CD4-positive, alpha-beta T cell (primary cell): Measurements from ENCODE around the gene ASB4. TPM values are rescaled to one million over a fixed set of nuclear protein-coding genes. Genes with fewer than 3 reads are reported as not detected.

Experiments used
- ATAC-seq: fragments of 200-7000 bp; cut with Tn5 transposase; one replicate; pipeline ENCODE4 v1.10.0; 2022; ENCODE audit warnings: mild to moderate bottlenecking; ENCODE audit not compliant: poor library complexity
- CTCF ChIA-PET: fragments of 350-600 bp; sonication (Branson Sonifier 250); formaldehyde crosslinking; loops from one replicate; lab custom pipeline; 2021; ENCODE audit warnings: antibody characterized with exemption, inconsistent platforms; lab: Charles Lee
- POLR2A ChIA-PET: fragments of 350-600 bp; sonication (Branson Sonifier 250); formaldehyde crosslinking; loops from one replicate; lab custom pipeline; 2021; ENCODE audit warnings: antibody characterized with exemption, inconsistent platforms; lab: Charles Lee
- DNase-seq, 14 experiments: peaks; one replicate each; pipeline ENCODE4 v3.0.0-alpha.2; 2013 to 2020; ENCODE audit warnings: mixed read lengths in 2 of 14
- H3K27ac ChIP-seq, 2 donors: one replicate each; pipeline versions ENCODE4 v1.5.1 to v1.7.0; 2013; ENCODE audit warnings: low read length in 2 of 2, low read depth in 1 of 2, mild to moderate bottlenecking in 1 of 2
- H3K27me3 ChIP-seq, 2 experiments: 1 replicate in 1 of 2; 2 replicates in 1 of 2; pipeline versions ENCODE4 v1.6.1 to v1.7.0; 2013; ENCODE audit warnings: low read length in 2 of 2, control low read depth in 1 of 2, mild to moderate bottlenecking in 1 of 2, moderate library complexity in 1 of 2; ENCODE audit not compliant: insufficient read depth in 2 of 2, control insufficient read depth in 1 of 2
- H3K36me3 ChIP-seq: one replicate; pipeline ENCODE4 v1.6.1; 2013; ENCODE audit warnings: low read length, control low read depth; ENCODE audit not compliant: insufficient read depth
- H3K4me1 ChIP-seq: one replicate; pipeline ENCODE4 v1.6.1; 2013; ENCODE audit warnings: low read length, control low read depth; ENCODE audit not compliant: insufficient read depth
- H3K4me3 ChIP-seq: one replicate; pipeline ENCODE4 v1.5.1; 2013; ENCODE audit warnings: mild to moderate bottlenecking, low read length, moderate library complexity
- H3K9me3 ChIP-seq, 2 experiments: 1 replicate in 1 of 2; 2 replicates in 1 of 2; pipeline versions ENCODE4 v1.6.1 to v1.7.0; 2013; ENCODE audit warnings: low read length in 2 of 2, mild to moderate bottlenecking in 2 of 2, control low read depth in 1 of 2, moderate library complexity in 1 of 2; ENCODE audit not compliant: control insufficient read depth in 1 of 2, insufficient read depth in 1 of 2
- H3K27ac Mint-ChIP-seq: one replicate; pipeline ENCODE4 v1.8.0; 2020; ENCODE audit warnings: mixed read lengths
- H3K27me3 Mint-ChIP-seq: one replicate; pipeline ENCODE4 v1.8.0; 2021; ENCODE audit warnings: mixed read lengths
- H3K36me3 Mint-ChIP-seq: one replicate; pipeline ENCODE4 v1.8.0; 2021; ENCODE audit warnings: low read depth, mixed read lengths
- H3K4me1 Mint-ChIP-seq: one replicate; pipeline ENCODE4 v1.8.0; 2021; ENCODE audit warnings: low read depth, mixed read lengths
- H3K4me3 Mint-ChIP-seq: one replicate; pipeline ENCODE4 v1.8.0; 2020; ENCODE audit warnings: mild to moderate bottlenecking, mixed read lengths
- H3K9me3 Mint-ChIP-seq: one replicate; pipeline ENCODE4 v1.8.0; 2020; ENCODE audit warnings: mixed read lengths
- intact Hi-C, 2 experiments: fragments of 100-400 bp; cut with DNase I in 1 of 2; cut with micrococcal nuclease in 1 of 2; formaldehyde crosslinking; loops; one replicate each; pipeline versions ENCODE4 v1.15.1 to v1.9.0; 2023 to 2025; cut with DNase I, micrococcal nuclease
- total RNA-seq, 174 experiments: library from RNA in 2 of 174; stranded (reverse) in 2 of 174; gene quantifications; one replicate each; pipeline ENCODE4 v1.2.3 and lab custom pipeline; 2021 to 2026
- TF ChIP-seq, protein P1 (sequence below): fragments of 200-600 bp; IDR thresholded peaks from one replicate; pipeline ENCODE4 v1.8.0; 2022; ENCODE audit warnings: antibody characterized with exemption, mild to moderate bottlenecking

ASB4 gene
- total RNA-seq, 2 experiments from 2014 or later: not detected

DNA sequence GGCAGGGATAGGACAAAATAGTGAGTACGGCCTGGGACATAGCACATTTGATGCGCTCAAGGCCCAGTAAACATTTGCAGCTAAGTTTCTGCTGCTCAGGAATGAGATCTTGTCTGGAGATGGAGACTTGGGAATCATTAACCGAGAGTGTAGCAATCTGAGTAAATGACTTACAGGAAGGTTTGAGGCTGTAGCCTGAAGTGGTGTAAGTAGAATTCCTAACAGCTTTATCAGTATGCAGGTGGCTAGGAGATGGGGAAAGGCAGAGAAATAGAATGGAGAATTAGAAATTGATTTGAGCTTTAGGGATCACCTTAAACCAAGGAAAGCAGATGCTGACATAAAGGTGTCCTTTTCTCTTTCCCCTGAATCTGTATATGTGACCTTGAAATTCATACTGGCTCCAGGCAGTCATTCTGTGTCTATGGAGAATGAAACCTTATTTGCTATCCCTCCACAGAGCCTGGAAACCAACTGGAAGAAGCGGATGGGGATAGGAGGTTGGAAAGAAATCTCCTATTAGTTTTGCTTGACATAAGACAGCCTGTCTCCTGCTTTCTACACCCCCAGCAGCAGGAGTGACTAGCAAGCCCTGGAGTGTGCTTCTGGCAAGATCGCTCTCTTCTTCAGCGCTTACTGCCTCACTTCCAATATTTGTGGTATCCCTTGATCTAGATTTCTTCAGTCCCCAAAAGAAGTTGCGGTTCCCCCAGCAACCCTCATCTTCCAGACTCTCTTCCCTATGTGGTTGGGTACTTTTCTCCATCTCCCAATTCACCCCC lies 44.5 kb upstream of the ASB4 start:
- intact Hi-C loops: no loop called here

GRCh38 chr7:95444796-95445195 lies 40.9 kb upstream of the ASB4 start:
- no peaks in the 10 kb centered on the region for H3K9me3 ChIP-seq
- no peaks in the 10 kb centered on the region for H3K27me3 ChIP-seq
- H3K4me1 ChIP-seq: no peaks in the 10 kb centered on the region
- H3K27me3 Mint-ChIP-seq: no peaks in the 10 kb centered on the region
- intact Hi-C loops: no loop called here
- no peak overlapping the region for H3K4me3 Mint-ChIP-seq
- no peak overlapping the region for H3K27ac Mint-ChIP-seq
- ATAC-seq: no peak
- H3K36me3 ChIP-seq: no peaks in the 10 kb centered on the region
- no peak for DNase-seq
- H3K4me1 Mint-ChIP-seq: no peaks in the 10 kb centered on the region
- no peak overlapping the region for H3K27ac ChIP-seq
- CTCF ChIA-PET: interaction anchor here (0.6 kb wide), 1 partner anchor 32 kb away, joined by 3 read pairs; no protein-coding TSS in a partner anchor
- POLR2A ChIA-PET: interaction anchor here (1.0 kb wide), 1 partner anchor 10 kb away, joined by 3 read pairs; the partner anchor contains the start of gene PON2
- no peaks in the 10 kb centered on the region for H3K9me3 Mint-ChIP-seq
- no peak overlapping the region for H3K4me3 ChIP-seq
- TF ChIP-seq, protein P1, sequence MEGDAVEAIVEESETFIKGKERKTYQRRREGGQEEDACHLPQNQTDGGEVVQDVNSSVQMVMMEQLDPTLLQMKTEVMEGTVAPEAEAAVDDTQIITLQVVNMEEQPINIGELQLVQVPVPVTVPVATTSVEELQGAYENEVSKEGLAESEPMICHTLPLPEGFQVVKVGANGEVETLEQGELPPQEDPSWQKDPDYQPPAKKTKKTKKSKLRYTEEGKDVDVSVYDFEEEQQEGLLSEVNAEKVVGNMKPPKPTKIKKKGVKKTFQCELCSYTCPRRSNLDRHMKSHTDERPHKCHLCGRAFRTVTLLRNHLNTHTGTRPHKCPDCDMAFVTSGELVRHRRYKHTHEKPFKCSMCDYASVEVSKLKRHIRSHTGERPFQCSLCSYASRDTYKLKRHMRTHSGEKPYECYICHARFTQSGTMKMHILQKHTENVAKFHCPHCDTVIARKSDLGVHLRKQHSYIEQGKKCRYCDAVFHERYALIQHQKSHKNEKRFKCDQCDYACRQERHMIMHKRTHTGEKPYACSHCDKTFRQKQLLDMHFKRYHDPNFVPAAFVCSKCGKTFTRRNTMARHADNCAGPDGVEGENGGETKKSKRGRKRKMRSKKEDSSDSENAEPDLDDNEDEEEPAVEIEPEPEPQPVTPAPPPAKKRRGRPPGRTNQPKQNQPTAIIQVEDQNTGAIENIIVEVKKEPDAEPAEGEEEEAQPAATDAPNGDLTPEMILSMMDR: no peak
- H3K36me3 Mint-ChIP-seq: no peaks in the 10 kb centered on the region

More for the DNA sequence above, 44.5 kb upstream of the ASB4 start:
- Mint-ChIP-seq H3K4me3 (no peak overlapping the region), H3K27ac (no peak overlapping the region), H3K36me3 (no peaks in the 10 kb centered on the region), H3K9me3 (no peaks in the 10 kb centered on the region), H3K27me3 (no peaks in the 10 kb centered on the region), H3K4me1 (no peaks in the 10 kb centered on the region)
- H3K9me3 ChIP-seq: no peaks in the 10 kb centered on the region
- POLR2A ChIA-PET: no interaction called here
- H3K27me3 ChIP-seq: no peaks in the 10 kb centered on the region
- DNase-seq: no peak
- H3K36me3 ChIP-seq: no peaks in the 10 kb centered on the region
- no peaks in the 10 kb centered on the region for H3K4me1 ChIP-seq
- ATAC-seq: no peak
- no peak overlapping the region for H3K27ac ChIP-seq
- no peak overlapping the region for H3K4me3 ChIP-seq
- CTCF ChIA-PET: no interaction called here
- TF ChIP-seq, protein P1: no peak

GRCh38 chr7:95446618-95447017 lies 39.1 kb upstream of the ASB4 start:
- intact Hi-C loops: no loop called here
- H3K9me3 Mint-ChIP-seq: no peaks in the 10 kb centered on the region
- TF ChIP-seq, protein P1: no peak
- no peaks in the 10 kb centered on the region for H3K9me3 ChIP-seq
- no peaks in the 10 kb centered on the region for H3K27me3 ChIP-seq
- H3K27ac Mint-ChIP-seq: no peak overlapping the region
- no peak overlapping the region for H3K4me3 Mint-ChIP-seq
- ChIA-PET POLR2A (no interaction called here), CTCF (no interaction called here)
- DNase-seq (no peak), ATAC-seq (no peak)
- no peaks in the 10 kb centered on the region for H3K36me3 Mint-ChIP-seq
- no peaks in the 10 kb centered on the region for H3K36me3 ChIP-seq
- H3K4me1 ChIP-seq: no peaks in the 10 kb centered on the region
- H3K27me3 Mint-ChIP-seq: no peaks in the 10 kb centered on the region
- no peaks in the 10 kb centered on the region for H3K4me1 Mint-ChIP-seq
- no peak overlapping the region for H3K4me3 ChIP-seq
- no peak overlapping the region for H3K27ac ChIP-seq
